HT1080 (cell line): ENCODE results near the gene USP28. TPM values are rescaled to one million over a fixed set of nuclear protein-coding genes. Genes with fewer than 3 reads are reported as not detected.
A peak's percentile ranks its signal among the peaks of the same experiment; 100 is the strongest.
"Not testable (repeated sequence)": the region's sequence is repeated elsewhere in the genome, so short reads cannot be mapped to it uniquely, and the experiment has no call there.

Source experiments
- DNase-seq: peaks from one replicate; pipeline ENCODE4 v3.0.0-alpha.2; 2015; ENCODE audit warnings: low read depth
- polyA plus RNA-seq, 2 experiments: library from polyadenylated mRNA; depleted of rRNA; stranded (reverse); fragments of >200 nt; gene quantifications; 2 replicates each; pipeline ENCODE4 v1.2.3, GENCODE V29; 2015
- total RNA-seq: library from RNA; depleted of rRNA; stranded (reverse); fragments of >200 nt; shearing (Covaris generic); gene quantifications from 2 replicates; pipeline ENCODE4 v1.2.3, GENCODE V29; 2014; rRNA removed

Gene USP28
- total RNA-seq = 23.6 and 40.8 TPM in 2 replicates
- polyA plus RNA-seq (2015; cell fraction: cytosol; rRNA removed) = 16.6 and 26.9 TPM in 2 replicates
- 27.4 and 27.7 TPM in 2 replicates for polyA plus RNA-seq (2015; cell fraction: nucleus; rRNA removed)

- DNase-seq = peak; percentile 88
These were observed at the start of gene USP28 for GRCh38 chr11:113875234-113876073. Gene USP28 (minus strand): TSS chr11:113875572. CDS start chr11:113875501, 71 bp downstream.

GRCh38 chr11:113923572-113923971 is 48.2 kb upstream of the USP28 start:
- no peak for DNase-seq

GRCh38 chr11:113911491-113911890 is 36.1 kb upstream of the USP28 start:
- not testable (repeated sequence) for DNase-seq

GRCh38 chr11:113908098-113908497 is 32.7 kb upstream of the USP28 start:
- DNase-seq = no peak

- no peak for DNase-seq
These were observed 32.3 kb upstream of the USP28 start for GRCh38 chr11:113907681-113908080.

GRCh38 chr11:113907152-113907551 is 31.8 kb upstream of the USP28 start:
- no peak for DNase-seq

GRCh38 chr11:113906516-113906915 is 31.1 kb upstream of the USP28 start:
- no peak for DNase-seq

GRCh38 chr11:113906038-113906437 is 30.7 kb upstream of the USP28 start:
- no peak for DNase-seq

- no peak for DNase-seq
These were observed 29.2 kb upstream of the USP28 start, which contains the start of gene HTR3B for GRCh38 chr11:113904379-113905101. Gene HTR3B (plus strand): TSS chr11:113904796. CDS start chr11:113904934, 138 bp downstream.

GRCh38 chr11:113901141-113901540 is 25.8 kb upstream of the USP28 start:
- DNase-seq = no peak

GRCh38 chr11:113896156-113896879 is 20.9 kb upstream of the USP28 start:
- DNase-seq = no peak

GRCh38 chr11:113895367-113896155 is 20.2 kb upstream of the USP28 start:
- no peak for DNase-seq

GRCh38 chr11:113894421-113894996 is 19.1 kb upstream of the USP28 start:
- DNase-seq = no peak

- DNase-seq = no peak
These were observed 13.5 kb upstream of the USP28 start for GRCh38 chr11:113888848-113889247.

GRCh38 chr11:113885897-113886296 is 10.5 kb upstream of the USP28 start:
- no peak for DNase-seq

GRCh38 chr11:113884361-113884836 is 9.0 kb upstream of the USP28 start:
- DNase-seq = no peak

- peak; percentile 18 for DNase-seq
These were observed 6.5 kb upstream of the USP28 start for GRCh38 chr11:113881856-113882255.

- DNase-seq = no peak
These were observed 5.6 kb upstream of the USP28 start for GRCh38 chr11:113880971-113881370.

- not testable (repeated sequence) for DNase-seq
These were observed 4.1 kb upstream of the USP28 start for GRCh38 chr11:113879446-113879845.

- no peak for DNase-seq
These were observed 2.3 kb upstream of the USP28 start for GRCh38 chr11:113877670-113878055.
